Adipose tissue (tissue), 3 donors: Measurements from ENCODE around the gene AUH. TPM values are rescaled to one million over a fixed set of nuclear protein-coding genes. Genes with fewer than 3 reads are reported as not detected.

Source experiments
- H3K27ac ChIP-seq: one replicate; pipeline ENCODE4 v1.5.1; 2013; ENCODE audit warnings: low read depth, low read length
- WGBS, 3 donors: extraction: QIAGEN DNeasy Blood & Tissue Kit; methylation state at CpG; one replicate each; pipeline ENCODE4 v1.1.7; 2013; 5-methylcytosine and 5-hydroxymethylcytosine counted together
- polyA plus RNA-seq, 3 donors: library from polyadenylated mRNA; stranded (reverse); fragments of 200-250 nt; gene quantifications; one replicate each; pipeline ENCODE4 v1.2.3, GENCODE V29; 2013
- donor health status: healthy with polysubstance abuse.
- donor health status: Bipolar disorder and iron deficiency.
- donor health status: healthy.

Gene AUH
- polyA plus RNA-seq, 3 donors = 12.8 to 20.2 (median 19.5) TPM

- WGBS, 3 donors = 96 to 100% (median 97%) methylated on average over 1 of the region's 1 CpG
- H3K27ac ChIP-seq = no peak overlapping the region
Observed at GRCh38 chr9:91346644-91347043, 15.1 kb downstream of the AUH start.

GRCh38 chr9:91345978-91346377, 15.7 kb downstream of the AUH start:
- WGBS, 3 donors = 79 to 90% (median 87%) methylated on average over 4 of the region's 4 CpGs

GRCh38 chr9:91342575-91342974, 19.1 kb downstream of the AUH start:
- WGBS, 3 donors = 83 to 100% (median 94%) methylated on average over 3 of the region's 3 CpGs
- no peak overlapping the region for H3K27ac ChIP-seq

More at GRCh38 chr9:91345978-91346377, 15.7 kb downstream of the AUH start:
- H3K27ac ChIP-seq = no peak overlapping the region

- no peak overlapping the region for H3K27ac ChIP-seq
- 30 to 87% (median 85%) methylated on average over 3 of the region's 3 CpGs for WGBS, 3 donors
Observed at GRCh38 chr9:91341749-91342148, 20.0 kb downstream of the AUH start.

- no peak overlapping the region for H3K27ac ChIP-seq
- WGBS, 3 donors = 31 to 93% (median 90%) methylated on average over 3 of the region's 3 CpGs
Observed at GRCh38 chr9:91341258-91341746, 20.4 kb downstream of the AUH start.

GRCh38 chr9:91340395-91340967, 21.2 kb downstream of the AUH start:
- H3K27ac ChIP-seq = no peak overlapping the region
- WGBS, 3 donors = 93 to 97% (median 97%) methylated on average over 1 of the region's 1 CpG

GRCh38 chr9:91338681-91339080, 23.0 kb downstream of the AUH start:
- no peak overlapping the region for H3K27ac ChIP-seq

- WGBS, 3 donors = 97 to 100% (median 99%) methylated on average over 1 of the region's 1 CpG
- no peak overlapping the region for H3K27ac ChIP-seq
Observed at GRCh38 chr9:91336786-91337185, 24.9 kb downstream of the AUH start.

- 85 to 93% (median 89%) methylated on average over 4 of the region's 4 CpGs for WGBS, 3 donors
- H3K27ac ChIP-seq = no peak overlapping the region
Observed at GRCh38 chr9:91334053-91334452, 27.7 kb downstream of the AUH start.

- H3K27ac ChIP-seq = no peak overlapping the region
- 63 to 86% (median 79%) methylated on average over 1 of the region's 1 CpG for WGBS, 3 donors
Observed at GRCh38 chr9:91333551-91333950, 28.2 kb downstream of the AUH start.

GRCh38 chr9:91332546-91333231, 29.0 kb downstream of the AUH start:
- no peak overlapping the region for H3K27ac ChIP-seq
- 45 to 68% (median 63%) methylated on average over 12 of the region's 12 CpGs for WGBS, 3 donors

- WGBS, 3 donors = 88 to 95% (median 93%) methylated on average over 7 of the region's 7 CpGs
- no peak overlapping the region for H3K27ac ChIP-seq
Observed at GRCh38 chr9:91331849-91332248, 29.9 kb downstream of the AUH start.

- H3K27ac ChIP-seq = no peak overlapping the region
- WGBS, 3 donors = 75 to 96% (median 92%) methylated on average over 6 of the region's 6 CpGs
Observed at GRCh38 chr9:91328186-91328585, 33.5 kb downstream of the AUH start.

- no peak overlapping the region for H3K27ac ChIP-seq
Observed at GRCh38 chr9:91321691-91322090, 40.0 kb downstream of the AUH start.

- WGBS, 3 donors = 68 to 93% (median 74%) methylated on average over 4 of the region's 4 CpGs
- no peak overlapping the region for H3K27ac ChIP-seq
Observed at GRCh38 chr9:91320299-91320698, 41.4 kb downstream of the AUH start.

- 47 to 98% (median 96%) methylated on average over 1 of the region's 1 CpG for WGBS, 3 donors
- no peak overlapping the region for H3K27ac ChIP-seq
Observed at GRCh38 chr9:91316093-91316492, 45.6 kb downstream of the AUH start.

GRCh38 chr9:91315191-91315590, 46.5 kb downstream of the AUH start:
- 54 to 97% (median 96%) methylated on average over 5 of the region's 5 CpGs for WGBS, 3 donors
- H3K27ac ChIP-seq = no peak overlapping the region

GRCh38 chr9:91312717-91313325, 48.9 kb downstream of the AUH start:
- 47 to 86% (median 82%) methylated on average over 4 of the region's 4 CpGs for WGBS, 3 donors
- no peak overlapping the region for H3K27ac ChIP-seq

- no peak overlapping the region for H3K27ac ChIP-seq
- WGBS, 3 donors = 98 to 100% (median 98%) methylated on average over 2 of the region's 2 CpGs
Observed at GRCh38 chr9:91310037-91310436, 51.7 kb downstream of the AUH start.

- 93 to 97% (median 97%) methylated on average over 2 of the region's 2 CpGs for whole genome bisulfite sequencing, 3 donors
- no peak overlapping the region for H3K27ac ChIP-seq
Observed at GRCh38 chr9:91308191-91308590, 53.5 kb downstream of the AUH start.
